Kidney epithelial cell (primary cell): ENCODE measurements around the gene PCDHGB2. TPM values are rescaled to one million over a fixed set of nuclear protein-coding genes. Genes with fewer than 3 reads are reported as not detected.
A peak's percentile ranks its signal among the peaks of the same experiment; 100 is the strongest.

Source experiments
- DNase-seq: peaks from one replicate; pipeline ENCODE4 v3.0.0-alpha.2; 2010; ENCODE audit warnings: low read depth
- H3K27me3 ChIP-seq: 2 replicates; pipeline ENCODE4 v1.6.0; 2011; ENCODE audit warnings: low read length; ENCODE audit not compliant: control insufficient read depth, insufficient read depth
- H3K36me3 ChIP-seq: 2 replicates; pipeline ENCODE4 v1.5.1; 2011; ENCODE audit warnings: low read length; ENCODE audit not compliant: control insufficient read depth, insufficient read depth
- H3K4me3 ChIP-seq: 2 replicates; pipeline ENCODE4 v1.5.1; 2011; ENCODE audit warnings: low read depth, mild to moderate bottlenecking, control low read depth, low read length
- CTCF ChIP-seq: IDR thresholded peaks from 2 replicates; pipeline ENCODE4 v1.5.1; 2011; ENCODE audit warnings: mild to moderate bottlenecking, moderate library complexity, low read length, control low read depth, inconsistent platforms; ENCODE audit not compliant: insufficient read depth, poor library complexity, severe bottlenecking
- total RNA-seq: library from RNA; depleted of rRNA; stranded (reverse); fragments of >200 nt; gene quantifications from 2 replicates; pipeline ENCODE4 v1.2.3, GENCODE V29; 2015

PCDHGB2 gene
- total RNA-seq, 1 donor from 2014 or later: 1.2 TPM

GRCh38 chr5:141351591-141351990 lies 8.2 kb upstream of the PCDHGB2 start:
- Histone ChIP-seq H3K4me3 (no peak overlapping the region), H3K27me3 (peaks cover 16% of the 10 kb centered on the region), H3K36me3 (no peaks in the 10 kb centered on the region)
- no peak for TF ChIP-seq CTCF
- no peak for DNase-seq

- no peak within 1 kb of the TSS for H3K4me3 ChIP-seq
- peak; percentile 14 for TF ChIP-seq CTCF
Observed at GRCh38 chr5:141354900-141355469, 4.8 kb upstream of the PCDHGB2 start, which contains the start of gene PCDHGA4. Gene PCDHGA4, plus strand, starts transcription at chr5:141355021. Its CDS starts 87 bp downstream, at chr5:141355108.

DNA sequence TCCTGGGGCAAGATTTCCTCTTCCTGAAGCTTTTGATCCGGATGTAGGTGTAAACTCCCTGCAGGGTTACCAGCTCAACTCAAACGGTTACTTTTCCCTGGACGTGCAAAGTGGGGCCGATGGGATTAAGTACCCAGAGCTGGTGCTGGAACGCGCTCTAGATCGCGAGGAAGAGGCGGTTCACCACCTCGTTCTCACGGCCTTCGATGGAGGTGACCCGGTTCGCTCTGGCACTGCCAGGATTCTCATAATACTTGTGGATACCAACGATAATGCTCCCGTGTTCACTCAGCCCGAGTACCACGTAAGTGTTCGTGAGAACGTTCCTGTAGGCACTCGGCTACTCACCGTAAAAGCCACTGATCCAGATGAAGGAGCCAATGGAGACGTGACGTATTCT lies 4.2 kb upstream of the PCDHGB2 start:
- TF ChIP-seq CTCF: no peak
- no peak for DNase-seq
- peaks cover 17% of the 10 kb centered on the region for H3K27me3 ChIP-seq
- H3K36me3 ChIP-seq: no peaks in the 10 kb centered on the region
- no peak overlapping the region for H3K4me3 ChIP-seq

More at GRCh38 chr5:141354900-141355469, 4.8 kb upstream of the PCDHGB2 start, which contains the start of gene PCDHGA4:
- Histone ChIP-seq H3K36me3 (no peaks in the 10 kb centered on the region), H3K27me3 (peaks cover 18% of the 10 kb centered on the region)
- no peak for DNase-seq

GRCh38 chr5:141356133-141356532 lies 3.7 kb upstream of the PCDHGB2 start:
- no peak overlapping the region for H3K4me3 ChIP-seq
- TF ChIP-seq CTCF: no peak
- no peak for DNase-seq
- H3K27me3 ChIP-seq: peaks cover 18% of the 10 kb centered on the region
- no peaks in the 10 kb centered on the region for H3K36me3 ChIP-seq

DNA sequence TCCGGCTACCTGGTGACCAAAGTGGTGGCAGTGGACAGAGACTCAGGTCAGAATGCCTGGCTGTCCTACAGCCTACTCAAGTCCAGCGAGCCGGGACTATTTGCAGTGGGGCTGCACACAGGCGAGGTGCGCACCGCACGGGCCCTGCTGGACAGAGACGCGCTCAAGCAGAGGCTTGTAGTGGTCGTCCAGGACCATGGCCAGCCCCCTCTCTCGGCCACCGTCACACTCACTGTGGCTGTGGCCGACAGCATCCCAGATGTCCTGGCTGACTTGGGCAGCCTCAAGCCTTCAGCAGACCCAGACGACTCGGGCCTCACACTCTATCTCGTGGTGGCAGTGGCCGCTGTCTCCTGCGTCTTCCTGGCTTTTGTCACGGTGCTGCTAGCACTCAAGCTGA lies 2.8 kb upstream of the PCDHGB2 start:
- peaks cover 16% of the 10 kb centered on the region for H3K27me3 ChIP-seq

More for the DNA sequence above, 2.8 kb upstream of the PCDHGB2 start:
- TF ChIP-seq CTCF: no peak
- Histone ChIP-seq H3K36me3 (no peaks in the 10 kb centered on the region), H3K4me3 (no peak overlapping the region)
- DNase-seq: no peak
